ENCODE data around the gene ARHGEF26. TPM values are rescaled to one million over a fixed set of nuclear protein-coding genes. Genes with fewer than 3 reads are reported as not detected.

Gene ARHGEF26
- total RNA-seq, 2 experiments from 2014 or later, result 0.08 TPM; not detected in 1

DNA sequence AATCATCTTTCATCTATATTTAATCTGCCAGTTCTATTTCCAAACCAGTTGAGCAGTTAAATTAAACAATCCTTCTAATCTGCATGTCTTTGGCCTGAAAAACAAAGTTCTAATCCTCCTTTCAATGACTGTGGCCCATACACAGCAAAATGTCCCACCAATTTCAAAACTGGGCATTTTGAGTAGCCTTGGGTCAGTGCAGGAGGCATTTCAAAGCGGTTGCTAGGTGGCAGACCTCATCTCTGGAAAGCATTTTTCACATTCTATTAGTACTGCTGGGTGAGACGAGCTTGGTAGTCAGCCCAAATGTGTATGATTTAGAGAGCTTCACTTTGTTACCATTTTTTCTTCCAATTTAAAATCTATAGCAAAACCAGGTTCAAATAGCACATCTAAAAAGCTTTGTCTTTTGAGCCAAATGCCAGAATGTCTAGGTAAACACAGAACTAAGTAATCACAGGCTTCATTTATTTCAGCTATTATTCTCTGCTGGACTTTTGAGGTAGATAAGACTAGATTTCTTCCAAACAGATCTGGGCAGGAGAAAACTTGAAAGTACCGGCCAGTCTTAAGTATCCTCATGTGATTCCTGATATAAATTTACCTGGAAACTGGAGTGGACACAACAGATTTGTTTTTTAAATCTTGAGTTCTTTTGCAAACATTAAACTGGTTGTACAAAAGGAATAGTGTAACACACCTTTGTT is 8.9 kb upstream of the ARHGEF26 start:
- ChIA-PET POLR2A (no interaction called here), CTCF (no interaction called here)

DNA sequence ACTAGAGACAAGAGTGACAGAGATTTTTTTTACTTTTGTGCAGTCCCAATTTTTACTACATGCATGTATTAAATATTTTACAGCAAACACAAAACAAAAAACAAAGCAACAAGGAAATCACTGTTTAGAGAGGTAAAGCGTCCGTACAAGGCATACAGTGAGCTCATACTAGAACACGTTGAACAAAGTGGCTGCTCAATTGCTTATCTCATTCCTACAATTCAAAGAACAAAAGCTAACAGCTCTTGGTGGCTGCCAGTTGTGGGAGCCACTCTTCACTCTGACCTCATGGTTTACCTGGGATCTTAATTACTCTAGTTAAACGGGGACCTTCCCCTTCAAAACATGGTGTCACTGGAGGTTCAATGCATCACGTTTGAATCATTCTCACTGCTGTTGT is 7.6 kb upstream of the ARHGEF26 start:
- ChIA-PET POLR2A (no interaction called here), CTCF (no interaction called here)

DNA sequence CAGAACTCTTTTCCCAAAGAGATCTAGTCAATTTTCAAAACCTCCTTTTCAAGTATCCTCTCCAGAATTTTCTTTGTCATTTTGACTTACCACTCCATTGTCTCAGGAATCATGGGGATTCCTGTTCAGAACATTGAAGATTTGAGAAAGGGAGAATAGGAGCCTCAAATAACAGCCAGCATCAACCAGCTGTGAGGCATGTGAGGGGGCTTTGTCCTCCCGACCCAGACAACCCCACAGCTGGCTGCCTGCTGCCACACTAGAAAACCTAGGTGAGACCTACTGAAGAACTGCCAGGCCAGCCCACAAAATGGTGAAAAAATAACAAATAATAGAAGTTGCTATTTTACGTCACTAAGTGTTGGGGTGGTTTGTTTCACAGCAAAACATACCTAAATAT is 5.9 kb upstream of the ARHGEF26 start:
- ChIA-PET POLR2A (no interaction called here), CTCF (no interaction called here)

DNA sequence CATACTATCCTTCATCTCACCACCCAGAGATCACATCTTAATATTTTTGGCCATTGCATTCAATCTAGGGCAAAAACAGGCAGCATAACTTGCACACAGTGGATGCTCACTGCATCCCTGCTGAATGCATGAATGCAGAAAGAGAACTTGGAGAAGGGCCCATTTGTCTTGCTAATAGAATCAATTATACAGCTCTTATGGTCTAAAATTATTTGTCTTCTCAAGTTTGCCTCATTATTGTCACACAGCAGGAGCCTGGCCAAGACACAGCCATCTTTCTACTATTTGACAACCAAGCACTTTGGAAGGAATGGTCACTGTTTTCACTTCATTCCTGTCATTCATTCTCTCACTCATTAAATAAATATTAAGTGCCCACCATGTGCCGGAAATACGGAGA is 1.2 kb upstream of the ARHGEF26 start:
- POLR2A ChIA-PET, result no interaction called here
- CTCF ChIA-PET, result no interaction called here

DNA sequence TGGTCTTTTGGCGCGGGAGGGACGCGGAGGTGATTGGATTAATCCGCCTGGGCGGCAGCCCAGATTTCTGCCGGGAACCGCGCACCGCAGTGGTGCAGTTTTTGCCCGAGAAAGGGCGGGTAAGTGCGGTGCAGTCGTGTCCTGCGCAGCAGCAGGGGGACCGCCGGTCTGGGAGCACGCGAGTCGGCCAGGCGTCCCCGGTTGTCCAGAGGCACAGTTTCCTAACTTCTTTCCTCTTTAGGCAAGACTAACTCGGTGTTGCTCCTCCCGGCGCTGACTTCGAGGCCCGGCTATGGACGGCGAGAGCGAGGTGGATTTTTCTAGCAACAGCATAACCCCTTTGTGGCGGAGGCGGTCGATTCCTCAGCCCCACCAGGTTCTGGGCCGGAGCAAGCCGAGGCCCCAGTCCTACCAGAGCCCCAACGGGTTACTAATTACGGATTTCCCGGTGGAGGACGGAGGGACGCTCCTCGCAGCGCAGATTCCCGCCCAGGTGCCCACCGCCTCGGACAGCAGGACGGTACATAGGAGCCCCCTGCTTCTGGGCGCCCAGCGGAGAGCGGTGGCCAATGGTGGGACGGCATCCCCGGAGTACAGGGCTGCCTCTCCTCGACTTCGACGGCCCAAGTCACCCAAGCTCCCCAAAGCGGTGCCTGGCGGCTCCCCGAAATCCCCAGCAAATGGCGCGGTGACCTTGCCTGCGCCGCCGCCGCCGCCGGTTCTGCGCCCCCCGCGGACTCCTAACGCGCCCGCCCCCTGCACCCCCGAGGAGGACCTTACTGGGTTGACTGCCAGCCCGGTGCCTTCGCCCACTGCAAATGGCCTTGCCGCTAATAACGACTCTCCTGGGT is 736 bp downstream of the ARHGEF26 start:
- ChIA-PET POLR2A (no interaction called here), CTCF (no interaction called here)

DNA sequence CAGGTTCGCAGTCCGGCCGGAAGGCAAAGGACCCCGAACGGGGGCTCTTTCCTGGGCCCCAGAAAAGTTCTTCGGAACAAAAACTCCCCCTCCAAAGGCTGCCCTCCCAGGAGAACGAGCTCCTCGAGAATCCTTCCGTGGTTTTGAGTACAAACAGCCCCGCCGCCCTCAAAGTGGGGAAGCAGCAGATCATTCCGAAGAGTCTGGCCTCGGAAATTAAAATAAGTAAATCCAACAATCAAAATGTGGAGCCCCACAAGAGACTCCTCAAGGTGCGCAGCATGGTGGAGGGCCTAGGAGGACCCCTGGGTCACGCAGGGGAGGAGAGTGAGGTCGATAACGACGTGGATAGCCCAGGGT is 1.3 kb downstream of the ARHGEF26 start:
- CTCF ChIA-PET, result no interaction called here
- POLR2A ChIA-PET, result no interaction called here

DNA sequence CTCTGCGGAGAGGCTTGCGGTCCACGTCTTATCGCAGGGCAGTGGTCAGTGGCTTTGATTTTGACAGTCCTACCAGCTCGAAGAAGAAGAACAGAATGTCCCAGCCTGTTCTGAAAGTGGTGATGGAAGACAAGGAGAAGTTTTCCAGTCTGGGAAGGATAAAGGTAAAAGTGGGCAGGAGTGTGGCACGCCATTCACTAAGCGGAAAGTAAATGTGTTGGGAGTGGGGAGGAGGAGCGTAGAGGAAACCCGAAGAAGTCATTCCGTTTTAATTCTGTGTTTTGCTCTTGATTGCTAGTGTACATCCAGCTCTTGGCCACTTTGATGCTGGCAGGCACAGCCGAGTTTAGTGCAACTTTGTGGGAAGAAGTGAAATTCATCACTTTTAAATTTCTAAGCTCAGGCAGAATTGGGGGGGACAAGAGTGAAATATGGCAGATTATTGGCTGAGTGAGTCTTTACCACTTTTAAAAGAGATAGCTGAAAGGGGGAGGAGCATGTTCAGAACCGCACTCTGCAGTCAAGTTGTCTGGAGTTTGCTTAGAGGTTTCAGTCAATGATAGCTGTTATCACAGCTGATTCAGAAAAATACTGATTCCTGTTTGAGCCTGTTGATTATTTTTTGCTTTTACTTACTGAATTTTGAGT is 1.8 kb downstream of the ARHGEF26 start:
- ChIA-PET POLR2A (no interaction called here), CTCF (no interaction called here)

DNA sequence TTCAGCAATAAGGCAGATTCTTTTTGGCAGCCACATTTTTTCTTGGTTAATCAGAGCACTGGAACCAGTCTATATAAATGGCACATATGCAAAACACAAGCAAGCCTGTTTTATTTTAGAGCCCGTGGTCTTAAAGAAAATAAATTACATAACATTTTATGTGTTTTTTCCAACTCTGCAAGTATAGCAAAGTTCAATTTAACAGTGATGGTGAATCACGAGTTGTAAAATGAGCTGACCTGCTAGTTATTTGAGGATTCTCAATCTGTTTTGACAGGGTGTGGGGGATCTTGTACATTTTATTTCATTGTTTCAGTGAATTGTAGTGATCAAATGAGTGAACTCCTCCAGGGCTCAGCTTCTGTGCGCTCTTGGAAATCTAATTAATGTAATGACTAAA is 2.7 kb downstream of the ARHGEF26 start:
- CTCF ChIA-PET, result no interaction called here
- POLR2A ChIA-PET, result no interaction called here

DNA sequence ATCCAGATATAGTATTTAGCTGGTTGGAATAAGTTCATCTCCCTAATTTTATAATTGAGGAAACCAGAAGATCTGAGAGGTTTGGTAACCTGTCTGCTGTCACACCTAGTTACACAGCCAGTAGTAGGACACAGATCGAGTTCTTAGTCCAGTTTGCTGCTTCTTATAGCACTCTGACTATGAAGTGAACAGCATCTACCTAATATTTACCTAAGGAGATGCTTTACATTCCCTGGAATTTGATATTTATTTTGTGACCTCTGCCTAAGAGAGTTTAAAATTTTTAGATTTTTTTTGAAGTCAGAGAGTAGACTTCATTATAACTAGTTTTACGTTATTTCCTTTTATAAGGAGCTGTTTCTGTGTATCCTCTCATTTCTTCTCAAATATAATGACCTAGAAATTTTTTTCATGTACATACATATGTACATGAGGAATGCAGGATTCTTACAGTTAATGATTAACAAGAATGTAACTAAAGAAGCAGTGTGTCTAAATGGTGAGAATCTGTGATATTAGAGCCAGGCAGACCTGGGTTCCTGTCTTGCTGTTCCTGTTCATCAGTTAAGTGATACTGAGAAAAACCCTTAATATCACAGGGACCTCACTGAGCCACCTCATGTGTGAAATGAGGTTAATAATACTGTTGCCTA is 4.3 kb downstream of the ARHGEF26 start:
- ChIA-PET POLR2A (no interaction called here), CTCF (no interaction called here)

DNA sequence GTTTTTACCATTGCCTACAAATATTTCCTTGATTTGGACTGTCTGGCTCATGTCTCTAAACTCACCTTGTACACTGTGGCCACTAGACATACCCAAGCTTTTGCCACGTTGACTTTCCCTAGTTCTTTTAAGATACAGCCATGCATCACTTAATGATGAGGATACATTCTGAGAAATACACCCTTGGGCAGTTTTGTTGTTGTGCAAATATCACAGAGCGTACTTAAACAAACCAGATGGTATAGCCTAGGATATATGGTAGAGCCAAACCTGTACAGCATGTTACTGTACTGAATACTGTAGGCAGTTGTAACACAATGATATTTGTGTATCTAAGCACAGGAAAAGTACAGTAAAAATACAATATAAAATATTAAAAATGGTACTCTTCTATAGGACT is 5.5 kb downstream of the ARHGEF26 start:
- ChIA-PET POLR2A (no interaction called here), CTCF (no interaction called here)

DNA sequence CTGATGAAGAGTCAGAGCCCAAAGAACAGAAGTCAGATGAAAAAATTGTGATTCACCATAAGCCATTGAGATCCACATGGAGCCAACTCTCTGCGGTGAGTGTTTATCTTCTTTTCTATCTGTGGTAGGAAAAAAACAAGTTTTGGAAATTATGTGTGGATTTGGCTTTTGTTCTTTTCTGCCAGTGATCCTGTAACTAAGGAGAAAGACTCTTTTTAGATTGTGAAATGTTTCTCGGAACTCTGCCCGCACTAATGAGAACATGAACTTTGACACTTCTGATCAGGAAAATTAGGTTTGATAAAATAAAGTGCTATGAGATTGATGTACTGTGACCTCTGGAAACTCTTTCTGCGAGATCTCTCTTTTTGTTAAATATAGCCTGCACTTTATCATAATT is 8.4 kb downstream of the ARHGEF26 start:
- CTCF ChIA-PET, result no interaction called here
- POLR2A ChIA-PET, result interaction anchor here (0.6 kb wide), 1 partner anchor 1021 kb away, joined by 8 read pairs; no protein-coding TSS in a partner anchor

DNA sequence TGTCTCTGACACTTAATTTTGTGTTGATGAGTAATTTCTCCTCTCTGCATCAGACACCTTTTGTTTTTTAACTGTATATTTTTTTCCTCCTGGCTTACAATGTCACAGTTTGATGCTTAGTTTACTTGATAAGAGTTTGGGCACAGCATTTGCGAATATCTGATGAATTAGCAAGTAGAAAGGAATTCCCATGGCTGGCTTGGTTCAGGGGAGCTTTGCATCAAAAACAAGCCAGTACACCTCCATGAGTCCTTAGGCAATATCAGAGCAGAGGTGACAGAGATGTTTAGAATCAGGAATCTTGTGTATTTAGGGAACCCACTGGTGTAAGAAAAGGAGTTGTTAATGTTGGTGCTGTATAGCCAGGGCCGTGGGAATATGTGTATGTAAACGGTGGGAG is 9.3 kb downstream of the ARHGEF26 start:
- ChIA-PET POLR2A (no interaction called here), CTCF (no interaction called here)

DNA sequence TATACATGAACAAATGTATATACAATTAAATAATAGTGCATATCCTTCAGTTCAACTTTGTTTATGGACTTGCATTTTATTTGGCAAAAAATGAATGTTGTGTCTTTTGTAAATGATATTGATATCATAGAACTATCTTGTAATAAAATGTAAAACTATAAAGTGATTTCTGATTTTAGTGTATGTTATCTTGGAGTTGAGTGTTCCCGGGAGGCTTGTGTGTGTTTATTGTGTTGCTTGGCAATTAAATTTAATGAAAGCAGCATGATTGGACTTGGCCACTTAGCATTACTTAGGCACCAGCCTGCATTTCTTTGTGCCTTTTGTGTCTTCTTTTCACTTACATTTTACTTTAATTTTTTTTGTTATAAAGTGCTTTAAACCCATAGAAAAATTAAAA is 10.6 kb downstream of the ARHGEF26 start:
- ChIA-PET CTCF (no interaction called here), POLR2A (no interaction called here)

DNA sequence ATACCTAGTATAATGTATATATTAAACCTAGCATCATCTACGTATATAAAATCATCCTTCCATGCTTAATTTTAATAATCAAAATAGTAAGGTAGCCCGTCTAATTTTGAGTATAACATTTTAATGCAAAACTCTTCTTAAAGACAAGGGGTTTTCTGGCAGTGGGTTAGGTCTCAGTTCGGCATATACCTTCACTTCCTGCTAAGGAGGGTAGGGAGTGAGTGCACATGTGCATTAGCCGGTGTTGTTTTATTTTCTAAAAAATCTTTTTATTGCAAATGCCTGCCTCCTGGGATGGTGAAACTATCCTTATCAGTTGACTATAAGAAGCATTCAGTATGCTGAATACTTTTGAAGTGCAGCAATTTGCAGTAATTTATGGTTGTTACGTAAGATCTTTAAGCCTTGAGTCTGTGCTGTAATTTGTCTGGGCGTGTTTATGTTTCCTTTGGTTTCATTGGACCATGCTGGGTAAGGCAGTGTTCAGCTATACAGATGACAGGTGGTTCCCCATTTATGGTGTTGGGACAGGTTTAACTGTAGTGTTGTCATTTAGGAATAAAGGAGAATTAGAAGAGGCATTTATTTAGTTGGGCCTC is 11.7 kb downstream of the ARHGEF26 start:
- POLR2A ChIA-PET, result no interaction called here
- CTCF ChIA-PET, result no interaction called here

DNA sequence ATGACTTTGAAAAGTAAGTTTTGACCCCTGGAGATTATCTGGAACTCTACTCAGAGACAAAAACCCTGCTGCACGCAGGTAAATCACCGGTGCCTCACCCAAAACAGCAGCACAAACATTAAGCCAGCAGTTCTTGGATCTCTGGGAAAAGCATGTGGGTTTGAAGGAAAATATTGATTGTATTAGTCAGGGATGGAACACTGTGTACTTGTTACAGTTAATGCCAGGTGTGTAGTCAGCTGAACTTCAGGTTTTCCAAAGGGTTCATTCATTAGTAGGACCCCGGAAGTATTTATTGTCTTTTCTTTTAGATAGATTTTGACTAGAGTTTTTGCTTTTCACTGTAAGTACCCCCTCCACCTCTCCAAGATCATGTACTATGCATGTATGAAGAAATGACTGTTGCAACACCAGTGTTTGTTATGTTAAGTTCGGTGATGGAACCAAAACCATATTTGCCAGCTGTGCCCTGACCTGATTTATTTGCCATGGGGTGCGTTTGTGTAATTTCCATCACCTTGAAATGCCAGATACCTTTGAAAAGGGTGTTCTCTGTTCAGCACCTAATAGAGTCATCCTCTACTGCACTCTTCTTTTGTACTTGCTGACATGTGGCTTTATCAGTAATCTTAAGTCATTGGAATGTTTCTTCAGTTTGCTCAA is 14.5 kb downstream of the ARHGEF26 start:
- CTCF ChIA-PET, result no interaction called here
- POLR2A ChIA-PET, result no interaction called here

DNA sequence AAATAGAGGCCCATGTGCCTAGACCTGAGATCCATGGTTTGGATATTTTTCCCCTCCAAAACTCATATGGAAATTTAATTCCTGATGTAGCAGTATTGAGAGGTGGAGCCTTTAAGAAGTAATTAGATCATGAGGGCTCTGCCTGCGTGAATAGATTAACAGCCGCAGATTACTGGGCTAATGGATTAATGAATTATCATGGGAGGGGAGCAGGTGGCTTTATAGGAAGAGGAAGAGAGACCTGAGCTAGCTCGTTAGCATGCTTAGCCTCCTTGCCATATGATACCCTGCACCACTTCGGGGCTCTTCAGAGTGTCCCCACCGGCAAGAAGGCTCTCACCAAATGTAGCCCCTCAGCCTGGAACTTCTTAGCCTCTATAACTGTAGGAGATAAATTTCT is 15.8 kb downstream of the ARHGEF26 start:
- POLR2A ChIA-PET, result no interaction called here
- CTCF ChIA-PET, result no interaction called here

DNA sequence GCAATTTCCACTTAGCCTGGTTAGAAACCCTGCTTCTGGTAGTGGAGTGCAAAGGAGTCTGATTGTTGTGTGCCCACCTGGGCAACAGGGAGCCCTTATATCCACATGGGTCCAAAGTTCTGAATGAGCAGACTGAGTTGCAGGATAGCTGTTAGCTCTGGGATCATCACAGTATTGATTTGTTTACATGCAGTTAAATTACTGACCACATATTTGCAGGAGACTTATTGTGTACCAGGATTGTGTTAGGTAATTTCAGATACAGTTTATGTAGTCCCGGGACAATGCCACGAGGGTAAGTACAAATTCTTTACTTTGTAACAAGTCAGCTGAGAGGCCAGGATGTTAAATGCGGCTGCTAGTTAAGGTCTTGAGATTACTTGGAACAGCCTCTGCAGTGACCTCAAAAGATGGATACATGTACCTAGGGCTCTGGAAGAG is 18.8 kb downstream of the ARHGEF26 start:
- CTCF ChIA-PET, result interaction anchor here (0.7 kb wide), 1 partner anchor 316 kb away, joined by 3 read pairs; no protein-coding TSS in a partner anchor
- POLR2A ChIA-PET, result no interaction called here

DNA sequence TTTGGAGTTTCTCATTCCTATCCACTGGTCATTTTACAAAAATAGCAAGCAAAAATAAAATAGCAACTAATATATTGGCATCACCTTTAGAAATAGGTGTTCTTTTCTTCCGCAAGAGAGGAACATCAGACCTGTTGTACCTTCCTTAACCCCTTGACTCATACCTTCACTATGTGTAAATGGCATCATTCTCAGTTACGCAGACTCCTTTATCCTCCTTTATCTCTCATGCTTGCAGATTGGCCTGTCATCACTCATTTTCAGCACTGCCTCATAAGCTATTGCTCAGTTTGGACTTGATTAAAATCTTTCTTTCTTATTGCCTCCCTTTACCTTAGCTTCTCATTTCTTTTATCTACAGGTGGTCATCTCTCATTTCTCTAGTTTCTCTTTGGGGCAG is 21.4 kb downstream of the ARHGEF26 start:
- ChIA-PET POLR2A (no interaction called here), CTCF (no interaction called here)

DNA sequence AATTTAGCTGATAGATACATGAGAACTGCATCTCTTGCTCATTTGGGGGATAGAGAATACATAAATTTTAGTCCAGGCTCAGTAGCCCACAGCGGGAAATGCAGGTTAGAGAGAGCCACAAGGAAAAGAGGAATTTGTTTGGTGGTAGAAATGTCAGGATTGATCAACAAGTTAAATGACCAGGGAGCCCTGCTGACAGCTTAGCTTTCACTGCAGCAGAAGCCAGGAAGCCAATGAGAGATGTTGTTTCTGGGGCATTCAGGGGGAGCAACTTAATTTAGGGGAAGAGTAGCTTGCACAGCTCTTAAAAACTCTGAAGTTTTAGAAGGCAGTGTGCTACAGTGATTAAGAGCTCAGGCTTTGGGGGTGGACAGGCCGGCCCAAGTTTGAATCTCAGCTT is 22.7 kb downstream of the ARHGEF26 start:
- POLR2A ChIA-PET, result no interaction called here
- CTCF ChIA-PET, result no interaction called here
